Vagina (tissue), 2 donors: ENCODE measurements around the gene ARHGEF18.

Source experiments
- CTCF ChIP-seq, 3 experiments: fragments of 450-650 bp in 2 of 3; fragments of 200-600 bp in 1 of 3; sonication (generic) in 1 of 3; IDR thresholded peaks; one replicate each; pipeline ENCODE4 v1.5.1; 2017 to 2019; ENCODE audit warnings: antibody characterized with exemption in 3 of 3, mild to moderate bottlenecking in 2 of 3, moderate library complexity in 2 of 3
- POLR2AphosphoS5 ChIP-seq, 2 donors: sonication (generic); formaldehyde crosslinking; IDR thresholded peaks; one replicate each; pipeline ENCODE4 v1.9.0; 2017; ENCODE audit warnings: antibody characterized with exemption in 2 of 2, mild to moderate bottlenecking in 2 of 2, low read depth in 1 of 2; ENCODE audit not compliant: insufficient read depth in 1 of 2

- TF ChIP-seq POLR2AphosphoS5 (IDR thresholded peaks at IDR 0.05; ENCODE audit: insufficient read depth in 1 of 2, low read depth in 1 of 2) (no peak), CTCF (IDR thresholded peaks at IDR 0.05) (no peak)
Observed at GRCh38 chr19:7349961-7350711, 1.4 kb downstream of the ARHGEF18 start.
